HEK293 (cell line): ENCODE measurements around the gene SULT4A1.

ENCODE experiments used
- CTCF ChIA-PET: fragments of 350-600 bp; formaldehyde crosslinking; extraction: SDS; loops from one replicate; lab custom pipeline; 2021; ENCODE audit warnings: antibody characterized with exemption; lab: Yijun Ruan, JAX
- POLR2A ChIA-PET: fragments of 300-600 bp; formaldehyde crosslinking; extraction: SDS; loops from one replicate; lab custom pipeline; 2020; ENCODE audit warnings: antibody characterized with exemption, inconsistent platforms; lab: Yijun Ruan, JAX
- H3K27ac ChIP-seq: fragments of 200-500 bp; sonication (Bioruptor generic); 2 replicates; pipeline ENCODE4 v1.5.1; 2014; ENCODE audit warnings: low read depth, low read length, control low read depth, inconsistent platforms; ENCODE audit errors: extremely low read depth
- H3K36me3 ChIP-seq, 2 experiments: fragments of 200-500 bp in 1 of 2; sonication (Bioruptor generic) in 1 of 2; 1 replicate in 1 of 2; 2 replicates in 1 of 2; pipeline ENCODE4 v1.5.1; 2014 to 2017; ENCODE audit warnings: inconsistent platforms in 2 of 2, low read length in 2 of 2; ENCODE audit not compliant: control insufficient read depth in 2 of 2, insufficient read depth in 1 of 2
- H3K4me1 ChIP-seq: fragments of 200-500 bp; sonication (Bioruptor generic); 2 replicates; pipeline ENCODE4 v1.5.1; 2014; ENCODE audit warnings: mild to moderate bottlenecking, low read length, inconsistent platforms; ENCODE audit not compliant: control insufficient read depth, insufficient read depth
- H3K4me3 ChIP-seq: 2 replicates; pipeline ENCODE4 v1.5.1; 2011; ENCODE audit warnings: low read depth, mild to moderate bottlenecking, control low read depth, low read length, moderate library complexity
- H3K9me3 ChIP-seq: fragments of 200-500 bp; sonication (Bioruptor generic); 2 replicates; pipeline ENCODE4 v1.5.1; 2014; ENCODE audit warnings: low read depth, low read length, inconsistent platforms; ENCODE audit not compliant: control insufficient read depth, insufficient read depth
- GLIS1 ChIP-seq: fragments of 450-650 bp; formaldehyde crosslinking; IDR thresholded peaks from 2 replicates; pipeline ENCODE4 v1.5.1; 2016; ENCODE audit warnings: missing biosample characterization, missing genetic modification characterization
- HOXD13 ChIP-seq: sonication (generic); formaldehyde crosslinking; IDR thresholded peaks from 2 replicates; pipeline ENCODE4 v1.8.0; 2022; ENCODE audit warnings: missing genetic modification reagents, borderline replicate concordance
- INSM2 ChIP-seq: fragments of 450-650 bp; formaldehyde crosslinking; IDR thresholded peaks from 2 replicates; pipeline ENCODE4 v1.5.1; 2016; ENCODE audit warnings: missing biosample characterization, missing genetic modification characterization
- KLF8 ChIP-seq: fragments of 450-650 bp; formaldehyde crosslinking; IDR thresholded peaks from 2 replicates; pipeline ENCODE4 v1.5.1; 2016; ENCODE audit warnings: missing biosample characterization, missing genetic modification characterization
- PATZ1 ChIP-seq: fragments of 450-650 bp; formaldehyde crosslinking; IDR thresholded peaks from 2 replicates; pipeline ENCODE4 v1.5.1; 2016; ENCODE audit warnings: missing biosample characterization, missing genetic modification characterization
- ZBTB17 ChIP-seq: fragments of 450-650 bp; formaldehyde crosslinking; IDR thresholded peaks from 2 replicates; pipeline ENCODE4 v1.5.1; 2016; ENCODE audit warnings: missing biosample characterization, missing genetic modification characterization
- ZBTB48 ChIP-seq: fragments of 450-650 bp; formaldehyde crosslinking; IDR thresholded peaks from 2 replicates; pipeline ENCODE4 v1.5.1; 2016; ENCODE audit warnings: missing biosample characterization, missing genetic modification characterization
- ZFHX2 ChIP-seq: fragments of 450-650 bp; formaldehyde crosslinking; conservative IDR thresholded peaks from 2 replicates; pipeline ENCODE4 v1.5.1; 2016; ENCODE audit warnings: missing biosample characterization, missing genetic modification characterization
- ZFP37 ChIP-seq: fragments of 450-650 bp; formaldehyde crosslinking; IDR thresholded peaks from 2 replicates; pipeline ENCODE4 v1.5.1; 2016; ENCODE audit warnings: missing biosample characterization, missing genetic modification characterization
- ZFP41 ChIP-seq: fragments of 450-650 bp; formaldehyde crosslinking; IDR thresholded peaks from 2 replicates; pipeline ENCODE4 v1.5.1; 2016; ENCODE audit warnings: missing biosample characterization, missing genetic modification characterization, borderline replicate concordance
- ZNF184 ChIP-seq: fragments of 450-650 bp; IDR thresholded peaks from 2 replicates; pipeline ENCODE4 v1.5.1; 2018; ENCODE audit warnings: missing biosample characterization, mild to moderate bottlenecking, missing genetic modification characterization
- ZNF202 ChIP-seq: fragments of 450-650 bp; formaldehyde crosslinking; IDR thresholded peaks from 2 replicates; pipeline ENCODE4 v1.5.1; 2016; ENCODE audit warnings: missing biosample characterization, missing genetic modification characterization, borderline replicate concordance
- ZNF248 ChIP-seq: fragments of 450-650 bp; formaldehyde crosslinking; IDR thresholded peaks from 2 replicates; pipeline ENCODE4 v1.5.1; 2017; ENCODE audit warnings: missing biosample characterization, missing genetic modification characterization
- ZNF280D ChIP-seq: fragments of 450-650 bp; formaldehyde crosslinking; IDR thresholded peaks from 2 replicates; pipeline ENCODE4 v1.5.1; 2016; ENCODE audit warnings: missing biosample characterization, missing genetic modification characterization
- ZNF398 ChIP-seq: fragments of 450-650 bp; formaldehyde crosslinking; IDR thresholded peaks from 2 replicates; pipeline ENCODE4 v1.5.1; 2017; ENCODE audit warnings: missing biosample characterization, missing genetic modification characterization
- ZNF426 ChIP-seq: fragments of 450-650 bp; formaldehyde crosslinking; IDR thresholded peaks from 2 replicates; pipeline ENCODE4 v1.5.1; 2017; ENCODE audit warnings: missing biosample characterization, missing genetic modification characterization, mild to moderate bottlenecking, inconsistent platforms, moderate library complexity
- ZNF580 ChIP-seq: fragments of 450-650 bp; formaldehyde crosslinking; IDR thresholded peaks from 2 replicates; pipeline ENCODE4 v1.5.1; 2016; ENCODE audit warnings: missing biosample characterization, missing genetic modification characterization
- ZNF623 ChIP-seq: fragments of 450-650 bp; formaldehyde crosslinking; IDR thresholded peaks from 2 replicates; pipeline ENCODE4 v1.5.1; 2016; ENCODE audit warnings: missing biosample characterization, missing genetic modification characterization
- ZNF629 ChIP-seq: fragments of 450-650 bp; formaldehyde crosslinking; IDR thresholded peaks from 2 replicates; pipeline ENCODE4 v1.5.1; 2017; ENCODE audit warnings: missing biosample characterization, missing genetic modification characterization
- ZNF645 ChIP-seq: fragments of 450-650 bp; formaldehyde crosslinking; IDR thresholded peaks from 2 replicates; pipeline ENCODE4; 2016; ENCODE audit warnings: missing biosample characterization, missing genetic modification characterization
- ZNF654 ChIP-seq: fragments of 450-650 bp; formaldehyde crosslinking; IDR thresholded peaks from 2 replicates; pipeline ENCODE4 v1.5.1; 2016; ENCODE audit warnings: low read depth, missing biosample characterization, missing genetic modification characterization
- ZNF768 ChIP-seq: fragments of 450-650 bp; formaldehyde crosslinking; IDR thresholded peaks from 2 replicates; pipeline ENCODE4 v1.5.1; 2018; ENCODE audit warnings: missing biosample characterization, mild to moderate bottlenecking, missing genetic modification characterization

The SULT4A1 gene

GRCh38 chr22:43883719-43884415 is 21.6 kb upstream of the SULT4A1 start:
- H3K27ac ChIP-seq: no peak overlapping the region
- no peaks in the 10 kb centered on the region for H3K9me3 ChIP-seq
- ChIA-PET POLR2A (interaction anchor here (0.6 to 1.1 kb wide), 3 partner anchors 62 to 94 kb away, joined by 3 to 5 read pairs (median 4); partner anchors contain the start of gene EFCAB6), CTCF (interaction anchor here (0.5 to 4.6 kb wide), 48 partner anchors 7 to 881 kb away, joined by 3 to 109 read pairs (median 5); partner anchors contain the start of genes PNPLA3, PNPLA5 and SULT4A1)
- TF ChIP-seq HOXD13 (no peak), ZNF768 (tag by site-specific recombination) (peak; percentile 57; the same call in 1 of the 2 replicates)
- H3K36me3 ChIP-seq: no peaks in the 10 kb centered on the region
- H3K4me3 ChIP-seq: no peak overlapping the region
- no peaks in the 10 kb centered on the region for H3K4me1 ChIP-seq

- Histone ChIP-seq H3K4me1 (no peaks in the 10 kb centered on the region), H3K36me3 (no peaks in the 10 kb centered on the region), H3K27ac (no peak overlapping the region), H3K9me3 (no peaks in the 10 kb centered on the region), H3K4me3 (no peak overlapping the region)
- ChIA-PET POLR2A (interaction anchor here (0.9 to 1.1 kb wide), 2 partner anchors 63 to 71 kb away, joined by 4 to 5 read pairs; partner anchors contain the start of gene EFCAB6), CTCF (interaction anchor here (0.6 to 4.6 kb wide), 45 partner anchors 8 to 1339 kb away, joined by 3 to 109 read pairs (median 4); partner anchors contain the start of genes PNPLA5 and SULT4A1)
- peak; percentile 22; the same call in 1 of the 2 replicates for TF ChIP-seq ZNF629 (tag by site-specific recombination)
- TF ChIP-seq ZNF580 (tag by site-specific recombination): no peak
- peak; percentile 82; the same call in 1 of the 2 replicates for TF ChIP-seq ZBTB48 (tag by site-specific recombination)
- no peak for TF ChIP-seq ZNF645 (tag by site-specific recombination)
- no peak for TF ChIP-seq ZNF202 (tag by site-specific recombination)
- no peak for TF ChIP-seq ZNF426 (tag by site-specific recombination)
- TF ChIP-seq ZBTB17 (tag by site-specific recombination): 0 out of 2 replicates have a peak, but pooled peaks have one; percentile 41
- no peak for TF ChIP-seq KLF8 (tag by site-specific recombination)
- TF ChIP-seq ZNF248 (tag by site-specific recombination): no peak
- TF ChIP-seq INSM2 (tag by site-specific recombination): no peak
- TF ChIP-seq ZFHX2 (tag by site-specific recombination): no peak
- TF ChIP-seq GLIS1 (tag by site-specific recombination): peak; percentile 37
- TF ChIP-seq ZNF184: no peak
- 0 out of 2 replicates have a peak, but pooled peaks have one; percentile 25 for TF ChIP-seq PATZ1 (tag by site-specific recombination)
- no peak for TF ChIP-seq ZNF398 (tag by site-specific recombination)
- no peak for TF ChIP-seq ZFP41 (tag by site-specific recombination)
- no peak for TF ChIP-seq ZNF280D
- TF ChIP-seq ZNF623: peak; percentile 97
- peak; percentile 77 for TF ChIP-seq ZNF654 (tag by site-specific recombination)
- TF ChIP-seq ZFP37: peak; percentile 81
Observed at GRCh38 chr22:43883012-43883661, 20.8 kb upstream of the SULT4A1 start.
